ENCODE measurements around the gene RND2. TPM values are rescaled to one million over a fixed set of nuclear protein-coding genes. Genes with fewer than 3 reads are reported as not detected.

RND2 gene
- total and polyA plus RNA-seq, 2 of the 13 experiments (the other 11 are each of a cell fraction or from before 2014, with no cell fraction given), result 0.05 to 0.11 TPM

- TF ChIP-seq ZNF180 (CRISPR knock-in tag; IDR thresholded peaks at IDR 0.05; ENCODE audit: borderline replicate concordance, low read depth) (no peak), MED1 (CRISPR knock-in tag; IDR thresholded peaks at IDR 0.05) (peak; percentile 97), GZF1 (CRISPR knock-in tag; IDR thresholded peaks at IDR 0.05) (peak; percentile 93), MTERF4 (CRISPR knock-in tag; IDR thresholded peaks at IDR 0.05) (peak; percentile 98), DZIP1 (CRISPR knock-in tag; IDR thresholded peaks at IDR 0.05) (peak; percentile 81; the same call in 1 of the 2 replicates), RERE (CRISPR knock-in tag; IDR thresholded peaks at IDR 0.05; ENCODE audit: low read depth) (peak; percentile 82; the same call in 1 of the 2 replicates), KLF12 (CRISPR knock-in tag; IDR thresholded peaks at IDR 0.05; ENCODE audit: borderline replicate concordance) (peak; percentile 100), CTCF (CRISPR knock-in tag; IDR thresholded peaks at IDR 0.05) (peak; percentile 90), MTF2 (CRISPR knock-in tag; IDR thresholded peaks at IDR 0.05; ENCODE audit: borderline replicate concordance) (peak; percentile 72), CREBL2 (CRISPR knock-in tag; IDR thresholded peaks at IDR 0.05; ENCODE audit: borderline replicate concordance) (no peak), FOXP1 (IDR thresholded peaks at IDR 0.05) (peak; percentile 91), FOXP1 (CRISPR knock-in tag; IDR thresholded peaks at IDR 0.05) (peak; percentile 83), MAFG (CRISPR knock-in tag; IDR thresholded peaks at IDR 0.05) (no peak), ZNF782 (CRISPR knock-in tag; IDR thresholded peaks at IDR 0.05; ENCODE audit: borderline replicate concordance) (peak; percentile 97; the same call in 1 of the 2 replicates)
Measured at GRCh38 chr17:42997984-42998938, 26.8 kb upstream of the RND2 start, which contains the start of gene RPL27 (continued).

Measured in HepG2 (cell line).